ENCODE data around the gene MYO15B.

MYO15B gene

GRCh38 chr17:75642182-75642783, 54.7 kb downstream of the MYO15B start:
- DNase-seq = no peak

- DNase-seq = no peak
Observed at GRCh38 chr17:75642784-75643642, 55.4 kb downstream of the MYO15B start.

GRCh38 chr17:75643643-75644017, 56.0 kb downstream of the MYO15B start:
- DNase-seq = no peak

GRCh38 chr17:75645501-75645888, 57.9 kb downstream of the MYO15B start:
- peak; percentile 87 for DNase-seq

- no peak for DNase-seq
Observed at GRCh38 chr17:75645889-75646637, 58.5 kb downstream of the MYO15B start.

GRCh38 chr17:75646638-75646992, 59.0 kb downstream of the MYO15B start:
- DNase-seq = no peak

- DNase-seq = no peak
Observed at GRCh38 chr17:75647061-75647460, 59.5 kb downstream of the MYO15B start.

GRCh38 chr17:75647921-75648320, 60.3 kb downstream of the MYO15B start:
- no peak for DNase-seq

- no peak for DNase-seq
Observed at GRCh38 chr17:75649687-75650086, 62.1 kb downstream of the MYO15B start.

GRCh38 chr17:75650874-75651273, 63.3 kb downstream of the MYO15B start:
- DNase-seq = no peak

- DNase-seq = no peak
Observed at GRCh38 chr17:75652341-75652740, 64.7 kb downstream of the MYO15B start.

- DNase-seq = peak; percentile 17
Observed at GRCh38 chr17:75652934-75653549, 65.4 kb downstream of the MYO15B start.

GRCh38 chr17:75654176-75654575, 66.6 kb downstream of the MYO15B start:
- DNase-seq = no peak

- no peak for DNase-seq
Observed at GRCh38 chr17:75658237-75658636, 70.6 kb downstream of the MYO15B start.

- DNase-seq = no peak
Observed at GRCh38 chr17:75661531-75661930, 73.9 kb downstream of the MYO15B start.

- DNase-seq = no peak
Observed at GRCh38 chr17:75662511-75662910, 74.9 kb downstream of the MYO15B start.

- no peak for DNase-seq
Observed at GRCh38 chr17:75664099-75664549, 76.5 kb downstream of the MYO15B start.

- no peak for DNase-seq
Observed at GRCh38 chr17:75665981-75666380, 78.4 kb downstream of the MYO15B start.

GRCh38 chr17:75666959-75667790, 79.6 kb downstream of the MYO15B start, which contains the start of the genes RECQL5 and SAP30BP:
Gene RECQL5, minus strand, starts transcription at chr17:75667154. Its CDS starts 597 bp downstream, at chr17:75666557.
Gene SAP30BP, plus strand, starts transcription at chr17:75667338. Its CDS starts 35 bp downstream, at chr17:75667373.
- DNase-seq = peak; percentile 98

GRCh38 chr17:75667825-75668224, 80.2 kb downstream of the MYO15B start:
- no peak for DNase-seq

GRCh38 chr17:75668489-75668888, 80.9 kb downstream of the MYO15B start:
- no peak for DNase-seq

GRCh38 chr17:75670868-75671267, 83.3 kb downstream of the MYO15B start:
- DNase-seq = no peak

All from NCI-H2171 (cell line).